ENCODE results near the gene RAB11FIP4. TPM values are rescaled to one million over a fixed set of nuclear protein-coding genes. Genes with fewer than 3 reads are reported as not detected.

RAB11FIP4 gene
- total and polyA plus RNA-seq, 8 donors: 4.7 to 121 (median 11.7) TPM

DNA sequence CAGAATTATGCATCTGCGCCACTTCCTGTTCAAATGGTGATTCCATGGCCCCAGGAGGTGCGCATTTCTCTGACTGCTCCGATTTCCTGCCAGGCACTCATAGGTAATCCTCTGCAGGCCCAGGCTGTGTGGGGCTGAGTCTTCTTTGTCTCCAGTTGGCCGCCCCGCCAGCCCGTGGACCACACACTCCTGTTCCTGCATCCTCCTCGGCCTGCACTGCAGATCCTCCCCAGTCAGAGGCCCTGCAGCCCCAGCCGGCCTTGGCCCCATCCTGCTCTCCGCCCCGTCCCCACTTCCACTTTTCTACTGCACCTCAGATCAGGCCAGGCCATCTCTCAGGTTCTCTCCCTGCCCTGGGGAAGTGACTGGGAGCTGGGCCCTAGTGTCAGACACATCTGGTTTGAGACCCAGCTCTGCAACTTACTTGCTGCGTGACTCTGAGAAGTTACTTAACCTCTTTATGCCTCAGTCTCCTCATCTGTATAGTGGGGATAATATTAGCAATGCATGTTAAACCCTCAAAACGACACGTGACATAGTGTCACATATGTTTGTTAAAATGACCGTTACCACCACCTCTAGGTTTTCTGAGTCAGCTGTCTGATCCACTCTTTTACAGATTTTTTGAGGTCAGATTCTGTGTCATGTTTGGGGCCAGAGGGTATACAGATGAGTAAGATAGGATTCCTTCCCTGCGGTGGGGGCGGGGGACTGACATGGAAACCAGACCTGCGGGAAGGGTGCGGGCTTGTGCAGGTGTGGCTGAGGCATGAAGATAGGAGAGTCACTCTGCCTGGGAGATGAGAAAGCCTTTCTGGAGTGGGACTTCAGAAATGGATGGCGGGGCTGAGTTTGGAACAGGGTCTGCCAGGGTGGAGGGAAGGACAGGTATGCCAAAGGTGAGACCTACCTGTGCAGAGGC lies 12.8 kb downstream of the RAB11FIP4 start:
- Histone ChIP-seq H3K9me3 (no peaks in the 10 kb centered on the region), H3K27ac (no peak overlapping the region), H3K4me3 (no peak overlapping the region), H3K27me3 (peaks cover 0 to 6% (median 0%) of the 10 kb centered on the region in 3 donors), H3K4me1 (no peaks in the 10 kb centered on the region), H3K36me3 (no peaks in the 10 kb centered on the region)
- DNase-seq: no peak
- no peak for TF ChIP-seq POLR2A (IDR thresholded peaks at IDR 0.05)
- no peak for TF ChIP-seq EP300 (IDR thresholded peaks at IDR 0.05)
- TF ChIP-seq POLR2AphosphoS5 (IDR thresholded peaks at IDR 0.05): no peak
- TF ChIP-seq, protein P1, sequence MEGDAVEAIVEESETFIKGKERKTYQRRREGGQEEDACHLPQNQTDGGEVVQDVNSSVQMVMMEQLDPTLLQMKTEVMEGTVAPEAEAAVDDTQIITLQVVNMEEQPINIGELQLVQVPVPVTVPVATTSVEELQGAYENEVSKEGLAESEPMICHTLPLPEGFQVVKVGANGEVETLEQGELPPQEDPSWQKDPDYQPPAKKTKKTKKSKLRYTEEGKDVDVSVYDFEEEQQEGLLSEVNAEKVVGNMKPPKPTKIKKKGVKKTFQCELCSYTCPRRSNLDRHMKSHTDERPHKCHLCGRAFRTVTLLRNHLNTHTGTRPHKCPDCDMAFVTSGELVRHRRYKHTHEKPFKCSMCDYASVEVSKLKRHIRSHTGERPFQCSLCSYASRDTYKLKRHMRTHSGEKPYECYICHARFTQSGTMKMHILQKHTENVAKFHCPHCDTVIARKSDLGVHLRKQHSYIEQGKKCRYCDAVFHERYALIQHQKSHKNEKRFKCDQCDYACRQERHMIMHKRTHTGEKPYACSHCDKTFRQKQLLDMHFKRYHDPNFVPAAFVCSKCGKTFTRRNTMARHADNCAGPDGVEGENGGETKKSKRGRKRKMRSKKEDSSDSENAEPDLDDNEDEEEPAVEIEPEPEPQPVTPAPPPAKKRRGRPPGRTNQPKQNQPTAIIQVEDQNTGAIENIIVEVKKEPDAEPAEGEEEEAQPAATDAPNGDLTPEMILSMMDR (IDR thresholded peaks at IDR 0.05): no peak
- intact Hi-C loops (cut with DNase I; ENCODE audit: low total_unique reads): no loop called here
- 76 to 82% (median 80%) methylated on average over 19 of the region's 19 CpGs for WGBS, 5 donors

DNA sequence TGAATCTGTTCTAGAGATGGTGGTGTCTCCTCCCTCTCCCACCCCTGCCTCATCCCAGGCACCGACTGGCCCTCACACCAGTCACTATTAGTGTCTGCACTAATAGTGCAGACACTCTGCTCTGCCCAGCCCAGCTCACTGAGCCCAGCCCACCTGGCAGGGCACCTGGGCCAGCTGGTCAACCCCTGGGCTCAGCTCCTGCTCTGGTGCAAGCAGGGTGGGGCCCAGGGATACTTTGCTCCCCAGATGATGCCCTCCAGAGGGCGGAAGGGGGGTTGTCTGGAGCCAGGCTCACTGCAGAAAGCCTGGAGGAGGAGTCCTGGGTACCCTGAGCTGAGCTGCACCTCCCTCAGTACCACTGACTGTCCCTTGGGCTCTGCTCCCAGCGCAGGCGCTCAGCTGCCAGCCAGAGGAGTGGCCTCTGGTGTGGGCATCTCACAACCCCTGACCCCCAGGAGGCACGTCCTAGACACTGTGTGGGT lies 14.5 kb downstream of the RAB11FIP4 start:
- no peak overlapping the region for H3K27ac ChIP-seq
- no peak overlapping the region for H3K4me3 ChIP-seq
- no peaks in the 10 kb centered on the region for H3K36me3 ChIP-seq
- WGBS, 5 donors: 46 to 74% (median 58%) methylated on average over 4 to 5 of the region's 5 CpGs
- H3K4me1 ChIP-seq: no peaks in the 10 kb centered on the region
- intact Hi-C loops (cut with DNase I; ENCODE audit: low total_unique reads): no loop called here
- TF ChIP-seq, protein P1 (IDR thresholded peaks at IDR 0.05): no peak
- no peak for TF ChIP-seq EP300 (IDR thresholded peaks at IDR 0.05)
- TF ChIP-seq POLR2A (IDR thresholded peaks at IDR 0.05): no peak
- TF ChIP-seq POLR2AphosphoS5 (IDR thresholded peaks at IDR 0.05): no peak
- no peaks in the 10 kb centered on the region for H3K9me3 ChIP-seq
- no peaks in the 10 kb centered on the region for H3K27me3 ChIP-seq
- no peak for DNase-seq

DNA sequence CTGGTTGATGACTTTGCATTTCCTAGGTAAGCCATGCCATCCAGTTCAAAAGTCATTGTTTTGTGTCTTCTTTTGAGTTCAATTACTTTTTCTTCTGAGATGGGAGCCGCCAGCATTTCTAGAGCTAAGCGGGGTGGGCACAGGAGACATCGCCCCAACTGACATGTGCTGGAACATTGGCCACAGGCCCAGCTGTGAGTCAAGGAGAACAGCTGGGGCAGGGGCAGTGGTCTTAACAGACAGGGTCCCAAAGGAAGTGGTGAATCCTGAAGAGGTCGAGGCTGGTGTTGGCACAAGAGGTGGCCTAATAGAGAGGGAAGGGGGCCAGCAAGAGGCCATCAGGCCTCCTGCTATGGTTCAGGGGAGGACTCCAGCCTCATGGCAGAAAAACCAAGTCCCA lies 17.1 kb downstream of the RAB11FIP4 start:
- Histone ChIP-seq H3K9me3 (no peaks in the 10 kb centered on the region), H3K4me3 (no peak overlapping the region), H3K27ac (no peak overlapping the region), H3K36me3 (no peaks in the 10 kb centered on the region), H3K27me3 (no peaks in the 10 kb centered on the region), H3K4me1 (no peaks in the 10 kb centered on the region)
- no peak for DNase-seq
- intact Hi-C loops (cut with DNase I; ENCODE audit: low total_unique reads): no loop called here
- WGBS, 5 donors: 75 to 86% (median 80%) methylated on average over 4 of the region's 4 CpGs
- TF ChIP-seq POLR2A (IDR thresholded peaks at IDR 0.05): no peak
- TF ChIP-seq, protein P1 (IDR thresholded peaks at IDR 0.05): no peak
- TF ChIP-seq EP300 (IDR thresholded peaks at IDR 0.05): no peak

DNA sequence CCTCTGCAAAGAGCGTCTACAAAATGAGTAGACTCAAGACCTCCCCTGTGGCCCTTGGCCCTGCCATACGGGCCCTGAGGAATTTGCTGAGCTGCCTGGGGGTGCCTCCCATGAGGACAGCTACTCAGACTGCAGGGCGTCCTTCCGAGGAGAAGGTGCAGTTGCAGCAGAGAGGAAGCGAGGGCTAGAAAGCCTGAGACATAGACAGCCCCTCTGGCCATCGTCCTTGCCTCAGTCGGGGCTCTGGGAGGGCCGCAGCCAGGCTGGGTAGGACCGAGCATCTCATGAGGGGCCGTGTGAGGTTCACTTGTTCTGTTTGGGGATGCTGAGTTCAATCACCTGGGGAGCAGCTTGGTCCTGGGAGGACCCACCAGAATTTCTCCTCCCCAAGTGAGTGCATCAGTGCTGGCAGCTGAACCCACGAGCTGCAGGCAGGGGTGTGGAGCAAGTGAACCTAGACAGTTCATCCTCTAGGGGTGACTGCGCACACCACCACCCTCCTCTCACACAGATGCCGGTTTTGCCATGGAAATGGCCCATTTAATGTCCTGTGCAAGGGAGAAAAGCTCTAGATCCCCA lies 20.3 kb downstream of the RAB11FIP4 start:
- TF ChIP-seq, protein P1 (IDR thresholded peaks at IDR 0.05): no peak
- H3K27ac ChIP-seq: no peak overlapping the region
- intact Hi-C loops (cut with DNase I; ENCODE audit: low total_unique reads): no loop called here
- H3K9me3 ChIP-seq: no peaks in the 10 kb centered on the region
- no peak overlapping the region for H3K4me3 ChIP-seq
- H3K36me3 ChIP-seq: no peaks in the 10 kb centered on the region
- H3K27me3 ChIP-seq: peaks cover 0 to 19% (median 0%) of the 10 kb centered on the region in 3 donors
- peaks cover 0 to 9% (median 0%) of the 10 kb centered on the region in 4 donors for H3K4me1 ChIP-seq
- WGBS, 5 donors: 77 to 82% (median 78%) methylated on average over 12 to 13 of the region's 13 CpGs
- no peak for DNase-seq

All from stomach (tissue), 9 donors.